GM19397 (cell line): ENCODE data around the gene CDH13.

Experiments used
- ATAC-seq: cut with Tn5 transposase; IDR thresholded peaks from one replicate; pipeline ENCODE4 v1.9.1; 2021; ENCODE audit warnings: mild to moderate bottlenecking, moderate library complexity; ENCODE audit not compliant: unreplicated experiment

The CDH13 gene

DNA sequence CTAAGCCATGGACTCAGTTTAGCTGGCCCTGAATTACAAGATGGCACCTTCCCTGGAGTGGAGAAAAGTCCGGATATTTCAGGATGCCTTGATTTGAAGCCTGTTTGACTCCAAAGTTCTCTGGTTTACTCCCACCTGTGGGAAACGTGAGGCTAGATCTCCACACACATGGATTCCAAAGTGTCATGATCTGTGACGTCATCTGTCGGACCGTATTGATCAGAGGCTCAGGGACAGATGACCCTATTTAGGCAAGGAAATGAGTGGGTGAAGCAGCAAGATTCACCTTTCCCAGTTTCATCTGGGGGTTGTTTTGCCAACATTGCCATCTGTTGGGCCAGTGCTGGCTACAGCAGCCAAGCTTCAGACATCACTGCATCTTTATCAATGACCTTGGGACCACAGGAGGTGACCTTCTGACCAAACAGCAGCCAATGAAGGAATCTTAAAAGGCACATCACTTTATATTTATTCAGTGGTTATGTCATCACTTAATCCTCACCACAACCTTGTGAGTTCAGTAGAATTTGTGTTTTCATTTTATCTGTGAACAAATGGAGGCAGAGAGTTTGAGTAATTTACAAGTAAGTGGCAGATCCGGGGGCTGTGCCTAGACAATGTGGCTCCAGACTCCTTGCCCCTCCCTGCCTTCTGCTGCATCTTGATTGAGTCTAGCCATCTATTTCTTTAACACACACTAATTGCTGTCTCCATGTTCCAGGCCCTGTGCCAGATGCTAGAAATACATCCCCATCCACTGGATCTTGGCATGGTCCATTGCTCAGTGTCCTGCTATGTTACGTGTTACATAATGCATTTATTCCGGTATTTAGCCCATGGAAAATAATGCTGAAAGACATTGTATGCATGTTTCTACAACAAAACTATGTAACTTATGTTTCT, 1.5 kb upstream of the CDH13 start:
- no peak for ATAC-seq

DNA sequence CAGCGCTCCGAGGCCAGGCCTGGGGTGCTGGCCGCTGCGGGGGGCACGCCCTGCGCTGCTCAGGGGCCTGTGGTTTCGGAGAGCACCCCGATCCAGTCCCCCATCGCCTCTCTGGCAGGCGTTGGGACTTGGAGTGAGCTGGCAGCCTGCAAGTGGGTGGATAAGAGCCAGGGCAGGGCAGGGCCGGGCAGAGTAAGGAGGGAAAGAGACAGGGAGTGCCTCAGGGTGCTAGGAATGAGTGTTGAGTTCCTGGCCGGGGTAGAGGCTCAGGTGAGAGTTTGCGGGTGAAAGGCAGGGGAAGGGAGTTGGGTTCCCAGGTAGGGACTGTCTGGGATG, 1.3 kb downstream of the CDH13 start:
- no peak for ATAC-seq

DNA sequence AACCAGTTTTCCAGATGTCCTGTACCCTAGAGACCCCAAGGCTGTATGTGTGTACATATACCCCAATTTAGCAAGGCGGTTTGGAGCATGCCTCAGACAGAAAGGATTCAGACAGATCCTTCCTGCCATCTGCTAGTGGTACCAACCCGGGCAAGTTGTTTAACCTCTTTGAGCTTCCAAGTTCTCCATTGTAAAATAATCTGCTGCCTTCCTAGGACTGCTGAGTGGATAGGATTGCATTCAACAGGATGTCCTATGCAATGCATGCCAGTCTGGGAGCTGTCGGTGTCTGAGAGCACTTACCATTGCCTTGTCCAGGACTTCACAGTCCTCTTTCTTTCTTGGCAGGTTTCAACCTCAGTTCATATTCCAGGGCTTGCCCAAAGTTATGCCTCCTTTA, 1.9 kb downstream of the CDH13 start:
- ATAC-seq: no peak

DNA sequence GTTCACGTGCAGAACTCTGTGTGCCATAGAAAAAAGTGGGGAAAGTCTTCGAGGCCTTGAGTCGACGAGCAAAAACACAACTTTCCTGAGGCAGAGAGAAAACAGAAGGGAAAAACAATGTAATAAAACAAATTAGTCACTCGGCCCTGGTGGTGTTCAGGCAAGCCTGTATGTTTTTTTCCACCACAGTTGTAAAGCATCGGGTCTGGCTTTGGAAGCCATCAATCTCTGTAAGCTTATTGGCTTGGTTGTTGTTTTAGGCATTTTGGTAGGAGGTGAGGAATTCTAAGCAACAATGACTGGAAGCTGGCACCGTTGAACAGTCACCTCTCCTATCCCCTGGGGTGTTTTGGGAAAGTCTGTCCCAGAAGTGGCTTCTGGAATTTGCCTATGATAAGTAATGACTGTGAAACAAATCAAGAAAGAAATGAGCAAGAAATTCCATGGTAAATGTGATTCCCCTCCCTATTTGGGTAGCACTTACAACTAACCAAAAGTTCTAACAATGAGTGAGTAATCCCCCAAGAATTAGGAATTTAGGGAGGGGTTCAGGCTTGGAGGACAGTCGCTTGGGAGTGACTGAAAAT, 2.8 kb downstream of the CDH13 start:
- ATAC-seq: no peak

DNA sequence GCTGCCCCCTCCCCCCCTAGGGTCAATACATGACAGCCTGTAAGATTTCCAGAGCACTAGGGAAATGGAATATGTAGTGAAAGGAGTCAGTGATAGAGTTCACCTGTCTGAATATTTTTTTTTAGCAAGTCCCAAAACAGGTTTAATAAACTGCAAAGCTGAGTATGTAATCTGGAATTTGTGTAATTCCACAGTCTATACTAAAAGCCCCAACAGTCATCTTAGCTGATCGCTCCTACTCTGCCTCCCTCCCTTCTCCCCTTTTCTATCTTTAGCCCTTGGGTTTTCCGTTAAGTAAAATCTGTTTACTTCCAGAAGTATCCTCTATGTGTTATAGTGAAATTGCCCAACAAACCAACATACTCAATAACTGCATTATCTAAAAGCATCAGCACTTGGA, 3.5 kb downstream of the CDH13 start:
- ATAC-seq: no peak

DNA sequence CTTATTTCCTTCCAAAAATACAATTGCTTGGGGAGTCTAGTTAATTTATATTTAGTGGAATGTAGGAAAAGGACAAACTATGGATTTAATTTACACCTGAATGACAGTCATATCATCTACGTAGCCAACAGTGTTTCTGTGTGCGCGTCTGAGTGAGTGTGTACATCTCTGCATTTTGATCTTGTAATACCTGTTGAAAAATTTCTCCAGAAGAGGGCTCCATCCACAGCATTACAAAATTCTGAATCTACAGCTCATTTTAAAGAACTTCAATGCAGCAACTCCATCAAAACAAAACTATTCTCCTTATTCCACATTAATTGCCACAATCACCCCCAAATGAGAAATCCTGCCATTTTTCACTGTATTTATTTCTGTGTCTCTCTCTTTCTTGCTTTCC, 3.9 kb downstream of the CDH13 start:
- ATAC-seq: no peak

DNA sequence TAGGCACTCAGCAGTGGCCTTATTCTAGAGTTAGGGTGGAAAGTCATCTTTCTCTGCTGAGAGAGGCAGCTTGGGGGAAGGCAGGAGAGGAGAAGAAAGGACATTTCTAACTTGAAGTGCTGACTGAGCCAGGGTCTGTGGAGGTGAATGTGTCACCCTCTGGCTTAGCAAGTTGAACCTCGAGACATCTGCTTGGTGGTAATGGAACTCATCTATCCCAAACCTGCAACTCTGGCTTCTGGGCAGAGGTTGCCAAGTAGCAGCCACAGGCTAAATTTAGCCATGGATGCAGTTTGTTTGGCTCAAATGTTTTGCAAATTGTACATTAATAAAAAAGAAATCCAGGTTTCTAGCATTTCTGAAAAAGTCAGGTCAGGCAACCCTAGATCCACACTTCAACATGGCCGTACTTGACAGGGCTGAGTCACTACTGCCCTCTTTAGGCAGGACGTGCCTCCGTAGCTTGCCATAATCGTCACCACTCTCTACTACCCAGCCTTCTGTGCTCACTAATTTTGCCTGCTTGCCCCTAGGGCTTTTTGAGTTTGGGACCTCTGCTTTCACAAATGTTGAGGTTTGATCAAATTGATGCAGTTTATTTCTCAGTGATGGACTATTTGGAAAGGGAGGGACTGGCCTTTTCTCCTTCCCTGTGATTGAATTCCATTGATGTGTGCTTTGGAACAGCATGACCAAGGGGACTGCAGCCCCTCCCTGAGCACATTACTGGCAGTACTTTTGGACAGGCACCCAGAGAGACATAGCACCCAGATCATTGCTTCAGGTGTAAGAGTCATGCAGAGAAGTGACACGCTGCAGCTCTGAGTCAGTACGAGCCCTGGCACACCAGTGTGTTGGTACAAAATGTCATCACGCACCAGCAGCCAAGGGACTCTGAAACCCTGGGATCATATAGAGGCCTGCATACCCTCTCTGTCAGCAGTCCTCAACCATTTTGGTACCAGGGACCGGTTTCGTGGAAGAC, 5.2 kb downstream of the CDH13 start:
- ATAC-seq: no peak

DNA sequence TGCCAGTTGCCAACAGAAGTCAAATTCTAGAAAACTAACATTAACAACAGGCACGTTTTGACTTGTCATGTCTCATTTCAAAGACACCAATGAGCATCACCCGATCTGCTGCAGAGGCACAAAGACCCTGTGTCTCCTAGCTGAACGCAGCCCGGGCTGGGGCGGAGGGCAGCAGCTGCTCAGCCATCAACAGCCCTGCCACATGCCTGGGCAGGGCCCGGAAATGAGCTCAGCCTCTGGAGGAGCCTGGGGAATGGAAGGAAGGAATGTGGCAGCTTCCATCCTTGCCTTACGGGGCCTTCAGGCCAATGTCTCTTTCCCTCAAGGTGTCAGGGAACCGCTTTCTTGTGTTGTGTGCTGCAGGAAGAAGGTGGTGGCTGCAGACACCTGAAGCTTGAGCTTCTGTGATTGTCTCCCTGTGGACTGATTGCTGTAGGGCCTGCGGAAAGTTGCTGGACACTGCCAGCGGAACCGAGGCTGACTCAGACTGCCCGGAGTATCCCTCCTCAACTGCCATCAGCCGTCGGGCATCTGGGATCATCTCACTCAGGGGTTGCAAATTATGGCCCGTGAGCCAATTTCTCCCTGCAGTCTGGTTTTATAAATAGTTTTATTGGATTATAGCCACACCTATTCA, 7.3 kb downstream of the CDH13 start:
- no peak for ATAC-seq

DNA sequence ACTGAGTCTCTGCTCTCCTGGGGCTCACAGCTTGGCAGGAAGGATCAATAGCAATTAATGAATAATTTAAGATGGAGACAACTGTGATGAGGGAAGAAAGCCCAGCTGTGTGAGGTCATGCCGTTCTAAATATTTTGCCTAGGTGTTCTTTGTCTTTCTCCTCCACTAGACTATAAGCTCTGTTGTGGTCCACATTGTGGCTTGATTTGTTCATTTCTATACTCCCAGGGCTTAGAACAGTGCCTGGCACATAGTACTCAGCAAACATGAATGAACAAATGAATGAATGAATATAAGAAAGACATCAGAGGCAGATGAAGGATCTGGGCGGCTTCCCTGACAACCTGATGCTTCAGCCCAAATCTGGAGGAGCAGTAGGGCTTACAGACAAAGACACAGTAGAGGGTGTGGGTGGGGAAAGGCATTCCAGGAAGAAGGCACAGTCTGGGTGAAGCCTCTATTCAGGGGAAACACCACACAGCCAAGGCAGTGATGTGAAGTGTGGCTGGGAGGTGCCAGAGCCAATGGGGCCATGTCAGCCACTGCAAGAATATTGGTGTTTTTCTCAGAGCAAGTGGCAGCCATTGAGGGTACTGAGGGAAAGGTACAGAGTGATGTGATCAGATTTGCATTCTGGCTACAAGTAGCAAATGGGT, 8.3 kb downstream of the CDH13 start:
- no peak for ATAC-seq

DNA sequence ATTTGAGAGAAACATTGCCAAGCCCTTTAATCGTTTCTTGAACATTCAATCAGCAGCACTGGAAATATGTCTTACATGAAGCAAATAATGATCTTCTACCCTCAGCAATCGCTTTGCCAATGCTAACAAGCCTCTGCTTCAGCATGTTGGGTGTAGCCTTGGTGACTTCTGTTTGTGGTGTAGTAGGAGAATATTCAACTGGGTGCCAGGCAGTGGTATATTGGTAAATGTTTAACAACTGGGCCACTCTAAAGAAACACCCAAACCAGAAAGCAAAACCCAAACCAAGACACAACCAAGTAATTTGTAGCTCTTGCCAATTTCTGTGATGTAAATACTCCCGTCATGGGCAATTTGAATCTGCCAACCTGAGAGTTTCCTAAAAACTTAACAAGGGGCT, 9.7 kb downstream of the CDH13 start:
- ATAC-seq: no peak

DNA sequence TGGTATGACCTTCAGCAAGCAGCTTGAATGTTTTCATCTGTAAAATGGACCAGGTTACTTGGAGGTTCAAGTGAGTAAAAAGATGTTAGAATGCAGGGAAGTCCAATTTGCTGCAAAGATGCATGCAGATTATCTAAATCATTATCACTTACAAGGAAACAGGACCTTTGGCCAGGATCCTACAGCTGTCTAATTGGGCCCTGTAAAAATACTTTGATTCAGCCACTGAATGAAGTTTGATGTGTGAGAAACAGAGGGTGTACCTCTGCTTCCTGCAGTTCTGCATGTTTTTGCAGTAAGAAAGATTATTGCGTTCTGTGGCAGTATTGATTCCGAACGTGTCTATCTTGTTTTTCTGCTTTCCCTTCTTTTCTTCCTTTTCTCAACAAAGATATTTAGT, 10.2 kb downstream of the CDH13 start:
- ATAC-seq: no peak

DNA sequence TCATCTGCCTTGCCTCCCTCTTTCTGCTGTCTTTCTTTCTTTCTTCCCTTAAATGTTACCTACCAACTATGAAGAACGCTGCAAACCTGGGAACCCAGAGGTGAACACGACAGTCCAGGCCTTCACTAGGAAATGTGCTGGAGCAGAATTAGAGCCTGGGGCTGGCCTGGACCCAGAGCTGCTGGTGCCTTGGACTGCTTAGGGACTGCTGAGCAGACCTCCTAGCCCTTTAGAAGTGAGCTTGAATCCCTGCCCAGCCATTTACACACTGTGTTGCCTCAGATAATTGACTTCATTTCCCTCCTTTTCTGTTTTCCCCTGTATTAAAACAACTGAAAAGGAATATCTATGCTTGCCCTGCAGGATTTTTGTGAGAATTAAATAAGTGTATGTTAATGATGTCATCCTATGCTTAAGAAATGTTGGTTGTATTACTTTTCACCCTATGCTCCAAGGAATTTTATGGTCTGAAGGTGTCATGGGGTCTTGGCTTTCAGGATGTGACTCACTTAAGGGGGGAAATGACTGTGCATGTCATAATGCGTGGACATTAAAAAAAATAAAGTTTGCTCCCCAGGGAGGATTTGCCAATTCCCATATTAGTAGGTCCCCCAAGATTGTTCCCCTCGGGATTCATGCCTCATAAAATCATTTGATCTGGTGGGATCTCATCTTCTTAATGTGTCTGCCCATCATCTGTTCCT, 11.5 kb downstream of the CDH13 start:
- no peak for ATAC-seq

DNA sequence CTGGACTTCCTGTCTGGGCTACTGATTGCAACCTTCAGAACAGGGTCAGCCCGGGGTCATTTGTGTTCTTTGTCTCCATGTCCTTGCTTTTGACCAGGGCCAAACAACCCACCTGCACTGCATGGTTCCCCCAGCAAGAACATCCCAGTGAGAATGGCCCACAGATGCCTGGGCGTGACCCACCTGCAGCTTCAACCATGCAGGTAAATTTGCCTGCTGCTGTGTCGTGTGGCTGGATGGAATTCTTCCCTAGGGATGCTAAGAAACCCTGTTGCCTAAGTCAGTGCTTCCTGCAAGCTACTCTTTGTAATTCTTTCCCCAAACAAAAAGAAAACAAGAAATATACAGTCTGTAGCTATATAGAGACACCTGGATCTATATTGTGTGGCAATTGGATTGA, 12.5 kb downstream of the CDH13 start:
- no peak for ATAC-seq

DNA sequence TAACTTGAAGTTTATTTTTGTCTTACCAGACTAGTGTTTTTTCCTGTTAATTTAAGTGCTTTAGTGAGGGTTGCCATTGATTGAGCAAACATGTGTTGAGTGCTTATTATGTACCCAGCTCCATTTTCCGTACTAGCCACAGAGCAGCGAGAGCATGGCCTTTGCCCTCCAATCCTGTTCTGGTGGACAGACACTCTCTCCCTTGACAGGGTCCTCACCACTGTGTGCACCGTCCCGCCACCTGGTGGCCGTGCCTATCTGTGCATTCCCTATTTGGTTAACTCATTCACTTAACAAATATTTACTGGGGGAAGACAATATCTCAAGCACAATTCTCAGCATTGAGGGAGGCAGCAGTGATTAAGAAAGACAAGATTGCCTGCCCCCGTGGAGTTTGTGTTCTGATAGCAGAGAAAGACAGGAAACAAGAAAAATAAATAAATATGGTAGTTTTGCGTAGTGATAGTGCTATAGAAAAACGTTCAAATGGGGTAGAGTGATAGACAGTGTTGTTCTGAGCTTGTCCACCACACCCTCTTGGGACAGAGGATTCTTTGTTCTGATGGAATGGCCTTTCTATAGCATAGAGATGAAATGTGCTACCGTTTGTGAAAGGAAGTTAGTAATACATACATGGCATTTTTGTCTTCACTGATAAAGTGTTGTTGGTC, 13.0 kb downstream of the CDH13 start:
- no peak for ATAC-seq

DNA sequence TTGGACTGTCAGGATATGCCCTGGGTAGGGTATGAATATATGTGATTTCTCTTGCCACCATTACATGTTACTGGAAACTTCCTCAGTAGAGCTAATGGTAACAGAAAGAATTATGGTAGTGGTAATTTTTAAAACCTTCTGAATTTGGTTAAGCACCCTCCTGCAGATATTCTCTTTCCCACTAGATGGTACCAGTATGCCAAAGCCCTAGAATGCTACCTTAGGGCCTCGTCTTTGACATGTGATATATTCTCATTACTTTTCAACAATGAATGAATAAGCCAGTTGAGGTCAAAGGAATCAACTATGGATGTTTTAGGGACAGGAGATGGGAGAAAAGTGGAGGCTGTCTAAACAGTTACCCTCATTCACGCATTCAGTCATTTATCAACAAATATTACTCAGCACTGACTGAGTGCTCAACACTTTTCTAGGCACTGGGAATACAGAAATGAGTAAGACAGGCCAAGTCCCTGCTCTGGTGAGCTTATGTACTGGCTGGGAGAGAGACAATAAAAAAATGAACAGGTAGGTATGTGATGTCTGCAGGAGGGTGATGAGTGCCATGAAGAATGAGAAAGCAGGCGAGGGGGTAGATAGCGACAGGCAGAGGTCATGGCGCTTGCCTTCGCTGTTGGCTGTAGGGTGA, 14.7 kb downstream of the CDH13 start:
- ATAC-seq: no peak

DNA sequence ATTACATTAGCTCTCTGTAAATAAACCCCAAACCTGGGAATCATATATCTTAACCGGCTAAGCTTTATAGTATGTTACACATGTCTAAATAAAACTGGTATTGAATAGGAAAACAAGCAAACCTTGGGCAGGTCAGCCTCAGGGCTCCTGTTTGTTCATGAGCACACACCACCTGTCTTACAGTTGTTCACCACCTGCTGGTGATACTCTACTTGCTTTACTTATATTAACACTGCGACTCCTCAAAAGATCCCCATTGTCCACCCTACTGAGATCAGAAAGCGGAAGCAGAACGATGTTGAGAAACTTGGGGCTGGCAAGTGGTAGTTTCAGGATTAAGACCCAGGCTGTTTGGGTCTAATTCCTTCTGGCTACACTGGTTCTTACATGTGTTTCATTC, 16.4 kb downstream of the CDH13 start:
- no peak for ATAC-seq

DNA sequence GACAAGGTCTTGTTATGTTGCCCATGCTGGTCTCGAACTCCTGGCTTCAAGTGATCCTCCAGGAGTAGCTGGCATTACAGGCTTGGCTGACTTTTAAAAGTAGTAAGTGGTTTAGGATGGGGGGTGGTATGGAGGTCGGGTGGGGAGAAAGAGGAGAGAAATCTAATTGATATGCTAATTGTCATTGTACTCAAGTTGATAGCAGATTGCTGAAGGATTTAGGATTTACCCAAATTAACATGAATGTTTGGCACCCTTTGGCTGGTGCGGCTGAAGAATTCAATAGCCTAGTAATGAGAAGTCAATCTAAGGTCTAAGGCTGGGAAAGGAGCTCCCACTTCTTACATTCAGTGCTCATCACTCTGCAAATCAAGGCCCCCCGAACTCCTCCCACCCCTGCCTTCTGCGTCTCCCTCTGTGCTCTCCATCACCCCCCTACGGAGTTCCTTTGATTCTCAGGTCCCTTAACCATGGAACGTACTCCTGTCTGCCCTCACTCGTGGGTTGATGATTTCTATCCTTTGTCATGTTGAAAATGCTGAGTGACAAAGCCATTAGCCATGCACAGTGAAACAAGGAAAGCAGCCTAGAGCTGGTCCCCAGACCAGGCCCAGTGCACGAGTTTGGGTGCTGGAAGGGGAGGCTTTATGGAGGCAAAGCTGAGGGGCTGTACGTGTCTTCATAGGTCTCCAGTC, 17.3 kb downstream of the CDH13 start:
- no peak for ATAC-seq

DNA sequence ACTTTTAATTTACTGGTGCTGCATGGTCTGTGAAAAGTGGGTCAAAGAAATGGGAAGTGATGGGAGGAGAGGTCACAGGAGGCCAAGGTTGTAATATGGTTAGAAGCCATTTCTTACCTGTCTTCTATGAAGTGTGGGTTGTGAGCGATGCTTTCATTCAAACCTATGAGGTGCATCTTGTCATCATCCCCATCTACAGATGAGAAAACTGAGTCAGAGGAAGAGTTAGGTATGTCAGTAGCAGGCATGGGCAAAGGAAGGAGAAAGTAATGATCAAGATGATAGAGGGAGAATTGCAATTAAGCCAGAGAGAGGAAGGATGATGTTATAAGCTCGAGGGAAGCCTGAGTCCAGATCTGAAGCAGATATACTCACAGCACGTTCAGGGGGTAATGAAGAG, 19.7 kb downstream of the CDH13 start:
- ATAC-seq: no peak
